H9 (cell line): ENCODE results near the gene SEC16B. TPM values are rescaled to one million over a fixed set of nuclear protein-coding genes. Genes with fewer than 3 reads are reported as not detected.

Experiments used
- DNase-seq: peaks from one replicate; pipeline ENCODE4 v3.0.0-alpha.2; 2017
- H2AFZ ChIP-seq: one replicate; pipeline ENCODE4 v1.6.1; 2013; ENCODE audit warnings: mild to moderate bottlenecking, low read length, control low read depth, moderate library complexity
- H2AK5ac ChIP-seq: 2 replicates; pipeline ENCODE4 v1.6.1; 2013; ENCODE audit warnings: low read length, control low read depth, mixed read lengths; ENCODE audit not compliant: insufficient read length
- H2BK120ac ChIP-seq: one replicate; pipeline ENCODE4 v1.6.1; 2013; ENCODE audit warnings: low read depth, mild to moderate bottlenecking, low read length, control low read depth, inconsistent platforms; ENCODE audit not compliant: poor library complexity, severe bottlenecking
- H2BK12ac ChIP-seq: 2 replicates; pipeline ENCODE4 v1.6.1; 2013; ENCODE audit warnings: low read length, control low read depth, mixed read lengths, low read depth; ENCODE audit not compliant: insufficient read length
- H2BK15ac ChIP-seq: 2 replicates; pipeline ENCODE4 v1.6.1; 2013; ENCODE audit warnings: low read depth, low read length, control low read depth
- H2BK20ac ChIP-seq: one replicate; pipeline ENCODE4 v1.6.1; 2013; ENCODE audit warnings: low read depth, mild to moderate bottlenecking, low read length, control low read depth, inconsistent platforms; ENCODE audit not compliant: poor library complexity, severe bottlenecking
- H2BK5ac ChIP-seq: 2 replicates; pipeline ENCODE4 v1.6.1; 2013; ENCODE audit warnings: low read length, control low read depth, mixed read lengths; ENCODE audit not compliant: insufficient read length
- H3K14ac ChIP-seq: 2 replicates; pipeline ENCODE4 v1.6.1; 2013; ENCODE audit warnings: low read length, control low read depth; ENCODE audit not compliant: insufficient read depth
- H3K18ac ChIP-seq: 2 replicates; pipeline ENCODE4 v1.6.1; 2013; ENCODE audit warnings: low read depth, mild to moderate bottlenecking, mixed read lengths, low read length, control low read depth; ENCODE audit not compliant: insufficient read length
- H3K23ac ChIP-seq: 2 replicates; pipeline ENCODE4 v1.6.1; 2013; ENCODE audit warnings: low read length, control low read depth, mixed read lengths, low read depth; ENCODE audit not compliant: insufficient read length
- H3K23me2 ChIP-seq: 2 replicates; pipeline ENCODE4 v1.6.1; 2013; ENCODE audit warnings: low read depth, mild to moderate bottlenecking, mixed read lengths, low read length, control low read depth; ENCODE audit not compliant: insufficient read length, poor library complexity, severe bottlenecking
- H3K27ac ChIP-seq: 2 replicates; pipeline ENCODE4 v1.5.1; 2013; ENCODE audit warnings: low read length, control low read depth, mixed read lengths, low read depth; ENCODE audit not compliant: insufficient read length
- H3K27me3 ChIP-seq: 2 replicates; pipeline ENCODE4 v1.6.1; 2013; ENCODE audit warnings: low read length, control low read depth, inconsistent platforms; ENCODE audit not compliant: insufficient read depth
- H3K4ac ChIP-seq: 2 replicates; pipeline ENCODE4 v1.6.1; 2013; ENCODE audit warnings: low read depth, mild to moderate bottlenecking, control low read depth, inconsistent platforms, low read length, moderate library complexity
- H3K4me1 ChIP-seq: 2 replicates; pipeline ENCODE4 v1.6.1; 2013; ENCODE audit warnings: low read length, control low read depth, inconsistent platforms; ENCODE audit not compliant: insufficient read depth
- H3K4me2 ChIP-seq: 2 replicates; pipeline ENCODE4 v1.6.1; 2013; ENCODE audit warnings: low read length, control low read depth, mixed read lengths; ENCODE audit not compliant: insufficient read length, insufficient read depth
- H3K56ac ChIP-seq: 2 replicates; pipeline ENCODE4 v1.6.1; 2013; ENCODE audit warnings: low read depth, mild to moderate bottlenecking, mixed read lengths, low read length, control low read depth; ENCODE audit not compliant: insufficient read length
- H3K79me1 ChIP-seq: 2 replicates; pipeline ENCODE4 v1.6.1; 2013; ENCODE audit warnings: low read depth, mild to moderate bottlenecking, moderate library complexity, low read length, control low read depth, inconsistent platforms; ENCODE audit not compliant: insufficient read depth, poor library complexity, severe bottlenecking
- H3K79me2 ChIP-seq: 2 replicates; pipeline ENCODE4 v1.6.1; 2013; ENCODE audit warnings: low read length, control low read depth, inconsistent platforms; ENCODE audit not compliant: insufficient read depth
- H3K9ac ChIP-seq: 2 replicates; pipeline ENCODE4 v1.6.1; 2013; ENCODE audit warnings: low read length, control low read depth, mixed read lengths; ENCODE audit not compliant: insufficient read length; ENCODE audit errors: extremely low read depth
- H3K9me3 ChIP-seq: one replicate; pipeline ENCODE4 v1.6.1; 2013; ENCODE audit warnings: low read depth, low read length, inconsistent platforms; ENCODE audit not compliant: control insufficient read depth
- H3T11ph ChIP-seq: one replicate; pipeline ENCODE4 v1.6.1; 2013; ENCODE audit warnings: mild to moderate bottlenecking, low read length, control low read depth, inconsistent platforms
- H4K20me1 ChIP-seq: one replicate; pipeline ENCODE4 v1.6.1; 2013; ENCODE audit not compliant: control insufficient read depth, insufficient read length, insufficient read depth
- H4K5ac ChIP-seq: 2 replicates; pipeline ENCODE4 v1.6.1; 2013; ENCODE audit warnings: low read depth, mild to moderate bottlenecking, mixed read lengths, low read length, control low read depth; ENCODE audit not compliant: insufficient read length
- H4K8ac ChIP-seq: replicated peaks from 2 replicates; pipeline ENCODE4 v1.6.1; 2013; ENCODE audit warnings: low read length, control low read depth, mixed read lengths, low read depth; ENCODE audit not compliant: insufficient read length
- H4K91ac ChIP-seq: 2 replicates; pipeline ENCODE4 v1.6.1; 2013; ENCODE audit warnings: low read depth, mild to moderate bottlenecking, moderate library complexity, mixed read lengths, low read length, control low read depth; ENCODE audit not compliant: insufficient read length
- H3K27ac Mint-ChIP-seq, 3 experiments: 2 replicates in 2 of 3; 3 replicates in 1 of 3; pipeline ENCODE4 v1.8.0; 2020 to 2021; ENCODE audit warnings: mixed read lengths in 3 of 3, mild to moderate bottlenecking in 1 of 3, moderate library complexity in 1 of 3
- H3K27me3 Mint-ChIP-seq: 2 replicates; pipeline ENCODE4 v1.8.0; 2021; ENCODE audit warnings: low read depth, mild to moderate bottlenecking, moderate library complexity, mixed read lengths
- H3K36me3 Mint-ChIP-seq, 3 experiments: 2 replicates in 2 of 3; 3 replicates in 1 of 3; pipeline ENCODE4 v1.8.0; 2020 to 2021; ENCODE audit warnings: low read depth in 3 of 3, mixed read lengths in 3 of 3; ENCODE audit not compliant: insufficient read depth in 1 of 3
- H3K4me1 Mint-ChIP-seq, 2 experiments: 2 replicates each; pipeline ENCODE4 v1.8.0; 2020; ENCODE audit warnings: mixed read lengths in 2 of 2
- H3K4me3 Mint-ChIP-seq, 2 experiments: 2 replicates in 1 of 2; 3 replicates in 1 of 2; pipeline ENCODE4 v1.8.0; 2020 to 2021; ENCODE audit warnings: mild to moderate bottlenecking in 2 of 2, mixed read lengths in 2 of 2, moderate library complexity in 1 of 2
- H3K9me3 Mint-ChIP-seq, 2 experiments: 2 replicates in 1 of 2; 3 replicates in 1 of 2; pipeline ENCODE4 v1.8.0; 2020; ENCODE audit warnings: mild to moderate bottlenecking in 2 of 2, mixed read lengths in 2 of 2, moderate library complexity in 1 of 2
- CTCF ChIP-seq: fragments of 200-600 bp; sonication (generic); conservative IDR thresholded peaks from 3 replicates; pipeline ENCODE4 v1.8.0; 2021; ENCODE audit warnings: antibody characterized with exemption, mild to moderate bottlenecking
- WGBS: extraction: QIAGEN DNeasy Blood & Tissue Kit; methylation state at CpG from one replicate; pipeline ENCODE4 v1.1.7; 2013; ENCODE audit warnings: missing lambda C conversion rate, low lambda C conversion rate, mixed read lengths; ENCODE audit not compliant: insufficient read length; ENCODE audit errors: extremely low coverage; 5-methylcytosine and 5-hydroxymethylcytosine counted together
- total RNA-seq: library from RNA; stranded (reverse); gene quantifications from 2 replicates; pipeline ENCODE4 v1.2.1, GENCODE V29; 2021

Gene SEC16B
- total RNA-seq, 1 experiment from 2014 or later: 0.83 TPM

- Histone ChIP-seq H3K23me2 (no peaks in the 10 kb centered on the region), H3K9ac (no peak overlapping the region), H2BK12ac (no peak overlapping the region), H3K79me2 (no peaks in the 10 kb centered on the region), H4K91ac (no peak overlapping the region), H2BK5ac (no peak overlapping the region), H4K20me1 (no peaks in the 10 kb centered on the region), H2AK5ac (no peak overlapping the region), H3K56ac (no peak overlapping the region), H3K27me3 (no peaks in the 10 kb centered on the region), H3K18ac (no peak overlapping the region), H3K4me1 (no peaks in the 10 kb centered on the region), H3K4me2 (no peak overlapping the region), H4K8ac (no peak overlapping the region), H2BK15ac (no peak overlapping the region), H3K27ac (no peak overlapping the region), H3K23ac (no peak overlapping the region), H4K5ac (no peak overlapping the region), H2BK20ac (no peak overlapping the region), H3K9me3 (no peaks in the 10 kb centered on the region), H3K14ac (no peak overlapping the region), H3K79me1 (no peaks in the 10 kb centered on the region), H2BK120ac (no peak overlapping the region), H3K4ac (no peak overlapping the region), H2AFZ (no peak overlapping the region), H3T11ph (no peak overlapping the region)
- DNase-seq: peak; percentile 84
- Mint-ChIP-seq H3K4me1 (peaks cover 19 to 26% of the 10 kb centered on the region in 2 experiments), H3K36me3 (no peaks in the 10 kb centered on the region), H3K27ac (peak overlapping the region in 2 of 3 experiments; percentile 23 to 66; a peak in 1 of 7 replicates), H3K4me3 (no peak overlapping the region; a peak in 1 of 5 replicates), H3K27me3 (no peaks in the 10 kb centered on the region), H3K9me3 (no peaks in the 10 kb centered on the region)
- no CpG with 5 or more reads among the region's 12 CpGs for WGBS
- peak; percentile 91 for TF ChIP-seq CTCF
Measured at GRCh38 chr1:177945943-177946650, 23.8 kb downstream of the SEC16B start.
